ENCODE data around the gene VAV2. TPM values are rescaled to one million over a fixed set of nuclear protein-coding genes. Genes with fewer than 3 reads are reported as not detected.

VAV2 gene
- total RNA-seq, 1 donor from 2014 or later: 18.7 TPM

DNA sequence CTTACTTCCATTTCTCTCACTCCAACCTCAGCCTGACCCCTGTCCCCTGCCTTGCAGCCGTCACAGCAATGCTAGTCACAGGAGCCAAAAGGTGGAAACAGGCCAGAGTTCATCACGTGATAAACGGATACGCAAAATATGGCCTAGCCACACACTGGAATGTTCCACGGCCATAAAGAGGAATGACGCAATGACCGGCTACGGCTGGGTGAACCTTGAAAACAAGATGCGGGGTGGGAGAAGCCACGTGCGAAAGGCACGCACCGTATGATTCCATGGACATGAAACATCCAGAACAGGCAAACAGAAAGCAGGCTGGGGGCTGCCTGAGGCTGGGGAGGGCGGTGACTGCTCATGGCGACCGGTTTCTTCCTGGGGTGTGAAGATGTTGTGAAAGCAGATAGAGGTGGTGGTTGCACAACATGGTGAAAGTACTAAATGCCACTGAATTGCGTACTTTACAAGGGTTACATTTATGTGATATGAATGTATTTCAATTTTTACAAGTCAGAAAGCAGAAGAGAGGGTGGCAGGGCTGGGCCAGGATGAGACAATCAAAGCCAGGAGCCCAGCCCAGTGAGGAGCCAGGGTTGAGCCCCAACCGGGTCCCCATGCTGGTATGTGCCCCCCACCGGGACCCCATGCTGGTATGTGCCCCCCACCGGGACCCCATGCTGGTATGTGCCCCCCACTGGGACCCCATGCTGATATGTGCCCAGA, 136.2 kb downstream of the VAV2 start:
- DNase-seq (ENCODE audit: low read depth): peak; percentile 98
- TF ChIP-seq, protein P1, sequence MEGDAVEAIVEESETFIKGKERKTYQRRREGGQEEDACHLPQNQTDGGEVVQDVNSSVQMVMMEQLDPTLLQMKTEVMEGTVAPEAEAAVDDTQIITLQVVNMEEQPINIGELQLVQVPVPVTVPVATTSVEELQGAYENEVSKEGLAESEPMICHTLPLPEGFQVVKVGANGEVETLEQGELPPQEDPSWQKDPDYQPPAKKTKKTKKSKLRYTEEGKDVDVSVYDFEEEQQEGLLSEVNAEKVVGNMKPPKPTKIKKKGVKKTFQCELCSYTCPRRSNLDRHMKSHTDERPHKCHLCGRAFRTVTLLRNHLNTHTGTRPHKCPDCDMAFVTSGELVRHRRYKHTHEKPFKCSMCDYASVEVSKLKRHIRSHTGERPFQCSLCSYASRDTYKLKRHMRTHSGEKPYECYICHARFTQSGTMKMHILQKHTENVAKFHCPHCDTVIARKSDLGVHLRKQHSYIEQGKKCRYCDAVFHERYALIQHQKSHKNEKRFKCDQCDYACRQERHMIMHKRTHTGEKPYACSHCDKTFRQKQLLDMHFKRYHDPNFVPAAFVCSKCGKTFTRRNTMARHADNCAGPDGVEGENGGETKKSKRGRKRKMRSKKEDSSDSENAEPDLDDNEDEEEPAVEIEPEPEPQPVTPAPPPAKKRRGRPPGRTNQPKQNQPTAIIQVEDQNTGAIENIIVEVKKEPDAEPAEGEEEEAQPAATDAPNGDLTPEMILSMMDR (conservative IDR thresholded peaks at IDR 0.05; ENCODE audit: low read depth, low read length): no peak
- H3K4me3 ChIP-seq (ENCODE audit: low read depth, low read length): no peak overlapping the region

DNA sequence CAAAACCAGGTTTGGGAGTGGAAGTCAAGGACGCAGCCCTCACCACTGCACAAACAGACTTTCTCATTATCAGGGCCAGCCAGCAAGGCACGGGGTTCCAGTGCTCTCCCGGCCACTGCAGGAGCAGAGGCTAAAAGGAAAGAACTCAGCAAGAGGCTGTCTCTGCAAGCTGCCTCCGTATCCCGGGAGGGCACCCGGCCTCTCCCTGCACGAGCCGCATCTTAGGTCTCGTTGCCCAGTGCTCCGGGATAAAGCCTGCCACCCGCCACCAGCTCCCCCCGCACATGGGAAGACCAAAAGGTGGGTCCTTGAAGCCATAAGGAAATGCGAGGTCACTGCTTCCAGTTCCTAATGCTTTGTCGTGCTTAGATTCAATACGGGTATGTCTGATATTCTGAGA, 136.8 kb downstream of the VAV2 start:
- no peak overlapping the region for H3K4me3 ChIP-seq (ENCODE audit: low read depth, low read length)
- TF ChIP-seq, protein P1 (conservative IDR thresholded peaks at IDR 0.05; ENCODE audit: low read depth, low read length): no peak
- DNase-seq (ENCODE audit: low read depth): no peak

DNA sequence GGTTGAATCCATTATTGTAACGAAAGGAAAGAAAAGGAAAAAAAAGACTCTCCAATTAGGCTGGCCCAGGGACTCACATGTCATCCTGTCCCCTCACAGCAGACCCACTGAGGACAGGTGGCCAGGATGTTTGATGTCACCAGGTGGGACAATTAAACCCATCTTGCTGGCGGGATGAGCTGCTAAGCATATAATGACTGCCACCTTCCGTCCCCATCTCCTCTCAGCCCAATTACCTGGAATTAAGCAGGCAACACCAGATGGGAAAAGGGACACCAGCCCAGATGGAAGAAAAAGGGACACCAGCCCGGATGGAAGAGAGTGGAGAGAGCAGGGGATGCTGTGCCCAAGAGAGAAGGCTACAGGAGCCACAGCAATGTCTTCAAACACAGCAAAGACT, 137.4 kb downstream of the VAV2 start:
- DNase-seq (ENCODE audit: low read depth): no peak
- H3K4me3 ChIP-seq (ENCODE audit: low read depth, low read length): no peak overlapping the region
- TF ChIP-seq, protein P1 (conservative IDR thresholded peaks at IDR 0.05; ENCODE audit: low read depth, low read length): no peak

DNA sequence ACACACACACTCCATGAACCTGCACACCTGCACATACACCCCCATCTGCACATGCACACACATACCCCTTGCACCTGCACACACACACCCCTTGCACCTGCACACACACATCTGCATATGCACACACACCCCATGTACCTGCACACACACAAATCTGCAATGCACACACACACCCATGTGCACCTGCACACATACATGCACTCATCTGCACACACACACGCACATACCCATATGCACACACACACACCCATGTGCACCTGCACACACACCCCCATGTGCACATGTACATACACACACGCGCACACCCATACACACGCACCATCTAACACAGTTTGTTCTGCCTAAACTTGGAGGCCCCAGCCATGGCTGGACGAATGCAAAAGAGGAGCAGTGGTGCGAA, 138.1 kb downstream of the VAV2 start:
- H3K4me3 ChIP-seq (ENCODE audit: low read depth, low read length): no peak overlapping the region
- TF ChIP-seq, protein P1 (conservative IDR thresholded peaks at IDR 0.05; ENCODE audit: low read depth, low read length): no peak
- DNase-seq (ENCODE audit: low read depth): no peak

DNA sequence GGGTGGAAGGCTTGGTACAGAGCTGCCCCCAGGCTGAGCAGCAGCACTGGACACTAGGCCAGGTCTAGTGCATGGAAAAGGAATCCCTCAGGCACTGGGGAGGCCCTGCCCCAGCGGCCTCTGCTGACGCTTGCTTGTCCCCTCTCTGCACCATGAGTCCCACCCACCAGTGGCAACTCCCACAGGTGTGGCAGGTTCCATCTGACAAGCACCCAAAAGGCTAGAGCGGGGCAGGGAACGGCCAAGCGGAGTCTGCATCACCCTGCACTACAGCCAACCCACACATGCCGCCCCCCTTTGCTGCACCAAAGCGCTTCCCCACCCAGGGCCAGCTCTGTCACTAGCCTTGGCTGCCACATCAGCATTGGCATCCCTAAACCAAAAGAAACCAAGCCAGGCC, 138.8 kb downstream of the VAV2 start:
- TF ChIP-seq, protein P1 (conservative IDR thresholded peaks at IDR 0.05; ENCODE audit: low read depth, low read length): no peak
- DNase-seq (ENCODE audit: low read depth): no peak
- no peak overlapping the region for H3K4me3 ChIP-seq (ENCODE audit: low read depth, low read length)

GRCh38 chr9:133852431-133852830, 139.7 kb downstream of the VAV2 start:
- no peak for DNase-seq (ENCODE audit: low read depth)
- H3K4me3 ChIP-seq (ENCODE audit: low read depth, low read length): no peak overlapping the region
- TF ChIP-seq, protein P1 (conservative IDR thresholded peaks at IDR 0.05; ENCODE audit: low read depth, low read length): no peak

DNA sequence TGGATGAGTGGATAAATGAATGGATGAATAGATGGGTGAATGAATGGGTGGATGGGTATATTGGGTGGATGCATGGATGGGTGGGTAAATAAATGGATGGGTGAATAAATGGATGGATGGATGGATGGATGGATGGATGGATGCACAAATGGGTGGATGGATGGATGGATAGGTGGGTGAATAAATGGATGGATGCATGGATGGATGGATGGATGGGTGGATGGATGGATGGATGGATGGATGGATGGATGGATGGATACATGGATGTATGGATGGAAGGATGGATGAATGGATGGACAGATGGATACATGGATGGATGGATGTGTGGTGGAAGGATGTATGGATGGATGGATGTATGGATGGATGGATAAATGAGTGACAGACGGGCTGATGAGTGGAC, 140.4 kb downstream of the VAV2 start:
- TF ChIP-seq, protein P1 (conservative IDR thresholded peaks at IDR 0.05; ENCODE audit: low read depth, low read length): no peak
- DNase-seq (ENCODE audit: low read depth): no peak
- H3K4me3 ChIP-seq (ENCODE audit: low read depth, low read length): no peak overlapping the region

Measured in epithelial cell of proximal tubule (primary cell).